T-helper 2 cell treated with Interferon-gamma antibody and Interleukin-4, amounts not matched to agents 100 ng/mL and 5 ng/mL, for 36 hours (primary cell): ENCODE results near the gene PUS1. TPM values are rescaled to one million over a fixed set of nuclear protein-coding genes. Genes with fewer than 3 reads are reported as not detected.

Source experiments
- intact Hi-C: fragments of 100-400 bp; cut with micrococcal nuclease; formaldehyde crosslinking; loops from one replicate; pipeline ENCODE4 v1.15.1; 2023
- total RNA-seq: library from RNA; stranded (reverse); gene quantifications from 2 replicates; pipeline ENCODE4 v1.2.3, GENCODE V29; 2022

The PUS1 gene
- total RNA-seq, 1 donor from 2014 or later, result 69.5 TPM

GRCh38 chr12:131914179-131914702 lies 14.8 kb upstream of the PUS1 start:
- intact Hi-C loops, result no loop called here

GRCh38 chr12:131915000-131915689 lies 13.9 kb upstream of the PUS1 start:
- intact Hi-C loops, result no loop called here

GRCh38 chr12:131915823-131916222 lies 13.3 kb upstream of the PUS1 start:
- intact Hi-C loops, result no loop called here

- intact Hi-C loops, result no loop called here
Observed at GRCh38 chr12:131916306-131917138, 12.6 kb upstream of the PUS1 start.

GRCh38 chr12:131917139-131917710 lies 11.9 kb upstream of the PUS1 start:
- intact Hi-C loops, result no loop called here

- intact Hi-C loops, result no loop called here
Observed at GRCh38 chr12:131917711-131918306, 11.3 kb upstream of the PUS1 start.

GRCh38 chr12:131918311-131919050 lies 10.6 kb upstream of the PUS1 start:
- intact Hi-C loops, result no loop called here

- intact Hi-C loops, result no loop called here
Observed at GRCh38 chr12:131919051-131919347, 10.1 kb upstream of the PUS1 start.

- intact Hi-C loops, result no loop called here
Observed at GRCh38 chr12:131919366-131920156, 9.5 kb upstream of the PUS1 start.

GRCh38 chr12:131920157-131920508 lies 8.9 kb upstream of the PUS1 start:
- intact Hi-C loops, result no loop called here

- intact Hi-C loops, result no loop called here
Observed at GRCh38 chr12:131920902-131921840, 7.9 kb upstream of the PUS1 start.

- intact Hi-C loops, result no loop called here
Observed at GRCh38 chr12:131921866-131922769, 7.0 kb upstream of the PUS1 start.

GRCh38 chr12:131922772-131923171 lies 6.3 kb upstream of the PUS1 start:
- intact Hi-C loops, result no loop called here

- intact Hi-C loops, result no loop called here
Observed at GRCh38 chr12:131923260-131923659, 5.8 kb upstream of the PUS1 start.

GRCh38 chr12:131927110-131928079 lies 1.7 kb upstream of the PUS1 start:
- intact Hi-C loops, result no loop called here

GRCh38 chr12:131928080-131928710 lies 881 bp upstream of the PUS1 start:
- intact Hi-C loops, result no loop called here
